Fibroblast of lung (primary cell): ENCODE results near the gene THRB. TPM values are rescaled to one million over a fixed set of nuclear protein-coding genes. Genes with fewer than 3 reads are reported as not detected.

Experiments used
- DNase-seq, 2 donors: peaks; one replicate each; pipeline versions ENCODE4 v3.0.0 to v3.0.0-alpha.2; 2010; ENCODE audit warnings: low read depth in 2 of 2
- H2AFZ ChIP-seq: 2 replicates; pipeline ENCODE4 v1.5.1; 2012; ENCODE audit warnings: low read length, control low read depth, inconsistent platforms
- H3K27ac ChIP-seq: 2 replicates; pipeline ENCODE4 v1.5.1; 2011; ENCODE audit warnings: low read length, control low read depth; ENCODE audit not compliant: insufficient read depth
- H3K27me3 ChIP-seq: 2 replicates; pipeline ENCODE4 v1.5.1; 2011; ENCODE audit warnings: mild to moderate bottlenecking, low read length; ENCODE audit not compliant: control insufficient read depth, insufficient read depth
- H3K36me3 ChIP-seq: 2 replicates; pipeline ENCODE4 v1.5.1; 2011; ENCODE audit warnings: low read length; ENCODE audit not compliant: control insufficient read depth, insufficient read depth
- H3K4me1 ChIP-seq: 2 replicates; pipeline ENCODE4 v1.5.1; 2011; ENCODE audit warnings: low read length; ENCODE audit not compliant: control insufficient read depth, insufficient read depth; ENCODE audit errors: extremely low read depth
- H3K4me2 ChIP-seq: 2 replicates; pipeline ENCODE4 v1.5.1; 2011; ENCODE audit warnings: low read length, control low read depth; ENCODE audit not compliant: insufficient read depth; ENCODE audit errors: extremely low read depth
- H3K4me3 ChIP-seq, 4 experiments: fragments of 200-600 bp in 1 of 4; sonication (generic) in 1 of 4; replicated peaks in 1 of 4; 2 replicates each; pipeline ENCODE4 v1.5.1; 2011 to 2016; ENCODE audit warnings: low read length in 4 of 4, low read depth in 3 of 4, mild to moderate bottlenecking in 3 of 4, control low read depth in 2 of 4, inconsistent platforms in 1 of 4, mixed read lengths in 1 of 4; ENCODE audit not compliant: insufficient read depth in 1 of 4; ENCODE audit errors: control extremely low read depth in 1 of 4
- H3K79me2 ChIP-seq: 2 replicates; pipeline ENCODE4 v1.5.1; 2012; ENCODE audit warnings: mild to moderate bottlenecking, low read length, inconsistent platforms; ENCODE audit not compliant: control insufficient read depth, insufficient read depth
- H3K9ac ChIP-seq: 2 replicates; pipeline ENCODE4 v1.5.1; 2011; ENCODE audit warnings: mild to moderate bottlenecking, low read length, control low read depth; ENCODE audit not compliant: insufficient read depth
- H3K9me3 ChIP-seq: 2 replicates; pipeline ENCODE4 v1.5.1; 2012; ENCODE audit warnings: low read depth, low read length; ENCODE audit not compliant: control insufficient read depth, insufficient read depth
- H4K20me1 ChIP-seq: 2 replicates; pipeline ENCODE4 v1.5.1; 2011; ENCODE audit warnings: low read length; ENCODE audit not compliant: control insufficient read depth, insufficient read depth; ENCODE audit errors: extremely low read depth
- CTCF ChIP-seq, 2 donors: IDR thresholded peaks in 1 of 2; conservative IDR thresholded peaks in 1 of 2; 1 replicate in 1 of 2; 2 replicates in 1 of 2; pipeline ENCODE4 v1.5.1; 2011 to 2012; ENCODE audit warnings: low read length in 2 of 2, control low read depth in 1 of 2, inconsistent platforms in 1 of 2, low read depth in 1 of 2, mild to moderate bottlenecking in 1 of 2
- EZH2 ChIP-seq: IDR thresholded peaks from 2 replicates; pipeline ENCODE4 v1.5.1; 2012; ENCODE audit warnings: low read length, control low read depth, mild to moderate bottlenecking; ENCODE audit errors: missing control alignments
- polyA plus RNA-seq, 2 donors: library from polyadenylated mRNA; depleted of rRNA in 1 of 2; stranded (reverse) in 1 of 2; unstranded in 1 of 2; fragments of >200 nt; gene quantifications; 2 replicates each; pipeline ENCODE4 v1.2.1, GENCODE V29; 2011 to 2012; ENCODE audit warnings: missing spikeins in 1 of 2
- total RNA-seq: library from RNA; depleted of rRNA; stranded (reverse); fragments of >200 nt; gene quantifications from 2 replicates; pipeline ENCODE4 v1.2.1, GENCODE V29; 2014

THRB gene
- total and polyA plus RNA-seq, 2 donors (not counting 1 experiment from before 2014, with no cell fraction given) = 4.2 to 7.4 TPM

- Histone ChIP-seq H3K9me3 (no peaks in the 10 kb centered on the region), H3K9ac (no peak overlapping the region), H3K4me1 (no peaks in the 10 kb centered on the region), H3K36me3 (no peaks in the 10 kb centered on the region), H3K27ac (no peak overlapping the region), H2AFZ (no peak overlapping the region), H3K79me2 (no peaks in the 10 kb centered on the region), H3K27me3 (no peaks in the 10 kb centered on the region), H3K4me2 (no peak overlapping the region), H3K4me3 (no peak overlapping the region), H4K20me1 (no peaks in the 10 kb centered on the region)
- no peak for TF ChIP-seq EZH2
- DNase-seq = no peak
Observed at GRCh38 chr3:24498391-24498790, 3.7 kb upstream of the THRB start.

GRCh38 chr3:24497942-24498341 lies 3.3 kb upstream of the THRB start:
- Histone ChIP-seq H3K27ac (no peak overlapping the region), H3K79me2 (no peaks in the 10 kb centered on the region), H2AFZ (no peak overlapping the region), H3K9me3 (no peaks in the 10 kb centered on the region), H3K27me3 (no peaks in the 10 kb centered on the region), H3K36me3 (no peaks in the 10 kb centered on the region), H3K4me3 (no peak overlapping the region), H3K9ac (no peak overlapping the region), H3K4me2 (no peak overlapping the region), H3K4me1 (no peaks in the 10 kb centered on the region), H4K20me1 (no peaks in the 10 kb centered on the region)
- no peak for TF ChIP-seq CTCF (conservative IDR thresholded peaks at IDR 0.05 in 1 of 2, IDR thresholded peaks at IDR 0.05 in 1 of 2; ENCODE audit: low read depth in 1 of 2, low read length in 2 of 2)
- TF ChIP-seq EZH2 = no peak
- no peak for DNase-seq

GRCh38 chr3:24496529-24497482 lies 2.2 kb upstream of the THRB start:
- H4K20me1 ChIP-seq = no peaks in the 10 kb centered on the region
- TF ChIP-seq CTCF (conservative IDR thresholded peaks at IDR 0.05 in 1 of 2, IDR thresholded peaks at IDR 0.05 in 1 of 2; ENCODE audit: low read depth in 1 of 2, low read length in 2 of 2) = peak; percentile 40 to 62
- TF ChIP-seq EZH2 = no peak
- no peak overlapping the region for H2AFZ ChIP-seq
- no peaks in the 10 kb centered on the region for H3K9me3 ChIP-seq
- H3K27me3 ChIP-seq = no peaks in the 10 kb centered on the region
- no peak overlapping the region for H3K9ac ChIP-seq
- DNase-seq = peak; percentile 87 to 89
- no peaks in the 10 kb centered on the region for H3K4me1 ChIP-seq
- no peak overlapping the region for H3K4me3 ChIP-seq
- H3K4me2 ChIP-seq = no peak overlapping the region
- no peaks in the 10 kb centered on the region for H3K79me2 ChIP-seq
- H3K27ac ChIP-seq = no peak overlapping the region
- no peaks in the 10 kb centered on the region for H3K36me3 ChIP-seq
